ENCODE measurements around the gene KIFBP.

KIFBP gene

GRCh38 chr10:68989317-68989990 lies 851 bp downstream of the KIFBP start:
- peak overlapping the region; percentile 98 for H2AFZ ChIP-seq (ENCODE audit: low read length)
- peaks cover 8% of the 10 kb centered on the region; the same call in 1 of the 2 replicates for H3K36me3 ChIP-seq (ENCODE audit: insufficient read depth, low read length)
- H3K9me2 ChIP-seq (replicated peaks; ENCODE audit: low read depth, low read length) = no peaks in the 10 kb centered on the region
- H3F3A ChIP-seq (ENCODE audit: low read depth) = 0 out of 2 replicates have a peak, but pooled peaks cover 3% of the 10 kb centered on the region
- peak overlapping the region; percentile 87 for H3K4me2 ChIP-seq (ENCODE audit: low read depth, low read length, poor library complexity, severe bottlenecking)
- no peaks in the 10 kb centered on the region for H3K27me3 ChIP-seq (ENCODE audit: insufficient read depth, low read length, poor library complexity, severe bottlenecking)
- no peaks in the 10 kb centered on the region for H4K20me1 ChIP-seq (ENCODE audit: insufficient read depth, low read length, poor library complexity, severe bottlenecking)
- H3K79me2 ChIP-seq (ENCODE audit: insufficient read depth, low read length) = peaks cover 54% of the 10 kb centered on the region
- H3K4me1 ChIP-seq (ENCODE audit: insufficient read depth, low read length, poor library complexity, severe bottlenecking) = peaks cover 44% of the 10 kb centered on the region
- no peaks in the 10 kb centered on the region for H3K9me3 ChIP-seq (ENCODE audit: insufficient read depth, low read depth, low read length)
- peak overlapping the region; percentile 86 for H3K4me3 ChIP-seq (ENCODE audit: low read length, poor library complexity, severe bottlenecking)
- TF ChIP-seq EZH2phosphoT487 (IDR thresholded peaks at IDR 0.05; ENCODE audit: borderline replicate concordance) (no peak), CTCF (conservative IDR thresholded peaks at IDR 0.05; ENCODE audit: low read length) (no peak)
- peak overlapping the region; percentile 82 for H3K9ac ChIP-seq (ENCODE audit: low read depth, low read length, poor library complexity, severe bottlenecking)

- Histone ChIP-seq H3K4me2 (ENCODE audit: low read depth, low read length, poor library complexity, severe bottlenecking) (peak overlapping the region; percentile 85), H3K9me3 (ENCODE audit: insufficient read depth, low read depth, low read length) (no peaks in the 10 kb centered on the region), H3K9ac (ENCODE audit: low read depth, low read length, poor library complexity, severe bottlenecking) (peak overlapping the region; percentile 69), H4K20me1 (ENCODE audit: insufficient read depth, low read length, poor library complexity, severe bottlenecking) (no peaks in the 10 kb centered on the region), H3K4me3 (ENCODE audit: low read length, poor library complexity, severe bottlenecking) (peak overlapping the region; percentile 69), H3F3A (ENCODE audit: low read depth) (no peaks in the 10 kb centered on the region), H2AFZ (ENCODE audit: low read length) (no peak overlapping the region), H3K36me3 (ENCODE audit: insufficient read depth, low read length) (no peaks in the 10 kb centered on the region), H3K9me2 (replicated peaks; ENCODE audit: low read depth, low read length) (no peaks in the 10 kb centered on the region), H3K79me2 (ENCODE audit: insufficient read depth, low read length) (peaks cover 81% of the 10 kb centered on the region), H3K27me3 (ENCODE audit: insufficient read depth, low read length, poor library complexity, severe bottlenecking) (no peaks in the 10 kb centered on the region), H3K4me1 (ENCODE audit: insufficient read depth, low read length, poor library complexity, severe bottlenecking) (peaks cover 47% of the 10 kb centered on the region)
- TF ChIP-seq CTCF (conservative IDR thresholded peaks at IDR 0.05; ENCODE audit: low read length) (no peak), EZH2phosphoT487 (IDR thresholded peaks at IDR 0.05; ENCODE audit: borderline replicate concordance) (no peak)
Observed at GRCh38 chr10:68992636-68993440, 4.2 kb downstream of the KIFBP start.

GRCh38 chr10:68997211-68997610 lies 8.6 kb downstream of the KIFBP start:
- H3K9ac ChIP-seq (ENCODE audit: low read depth, low read length, poor library complexity, severe bottlenecking) = no peak overlapping the region
- no peaks in the 10 kb centered on the region for H3K9me2 ChIP-seq (replicated peaks; ENCODE audit: low read depth, low read length)
- H4K20me1 ChIP-seq (ENCODE audit: insufficient read depth, low read length, poor library complexity, severe bottlenecking) = no peaks in the 10 kb centered on the region
- H3K27me3 ChIP-seq (ENCODE audit: insufficient read depth, low read length, poor library complexity, severe bottlenecking) = no peaks in the 10 kb centered on the region
- no peak overlapping the region for H3K4me3 ChIP-seq (ENCODE audit: low read length, poor library complexity, severe bottlenecking)
- H3K79me2 ChIP-seq (ENCODE audit: insufficient read depth, low read length) = peaks cover 54% of the 10 kb centered on the region
- H3K36me3 ChIP-seq (ENCODE audit: insufficient read depth, low read length) = peaks cover 14% of the 10 kb centered on the region; the same call in 1 of the 2 replicates
- peaks cover 21% of the 10 kb centered on the region for H3K4me1 ChIP-seq (ENCODE audit: insufficient read depth, low read length, poor library complexity, severe bottlenecking)
- peak overlapping the region; percentile 37 for H3K4me2 ChIP-seq (ENCODE audit: low read depth, low read length, poor library complexity, severe bottlenecking)
- H2AFZ ChIP-seq (ENCODE audit: low read length) = no peak overlapping the region
- no peaks in the 10 kb centered on the region for H3K9me3 ChIP-seq (ENCODE audit: insufficient read depth, low read depth, low read length)
- no peaks in the 10 kb centered on the region for H3F3A ChIP-seq (ENCODE audit: low read depth)
- TF ChIP-seq EZH2phosphoT487 (IDR thresholded peaks at IDR 0.05; ENCODE audit: borderline replicate concordance) (no peak), CTCF (conservative IDR thresholded peaks at IDR 0.05; ENCODE audit: low read length) (no peak)

All from Loucy (cell line).